RWPE2 (cell line): ENCODE results near the gene STRN.
"Not testable (repeated sequence)": the region's sequence is repeated elsewhere in the genome, so short reads cannot be mapped to it uniquely, and the experiment has no call there.

Source experiments
- ATAC-seq: fragments of 200-7000 bp; cut with Tn5 transposase; 3 replicates; pipeline ENCODE4 v1.9.1; 2021; ENCODE audit warnings: low read depth
- DNase-seq: peaks from one replicate; pipeline ENCODE4 v3.0.0-alpha.2; 2020; ENCODE audit warnings: low spot score
- H3K27ac ChIP-seq: fragments of 450-650 bp; 2 replicates; pipeline ENCODE4 v1.5.1; 2017; ENCODE audit warnings: mild to moderate bottlenecking; ENCODE audit not compliant: poor library complexity, severe bottlenecking
- H3K27me3 ChIP-seq: fragments of 250-450 bp; sonication (Bioruptor Pico); 2 replicates; pipeline ENCODE4 v1.5.1; 2021; ENCODE audit warnings: mild to moderate bottlenecking, moderate library complexity; ENCODE audit not compliant: insufficient read depth, poor library complexity, severe bottlenecking
- H3K36me3 ChIP-seq: fragments of 250-450 bp; sonication (Bioruptor Pico); 2 replicates; pipeline ENCODE4 v1.5.1; 2020; ENCODE audit warnings: low read depth, mild to moderate bottlenecking, moderate library complexity
- H3K4me1 ChIP-seq: fragments of 250-450 bp; sonication (Bioruptor Pico); 2 replicates; pipeline ENCODE4 v1.5.1; 2021; ENCODE audit warnings: mild to moderate bottlenecking, moderate library complexity; ENCODE audit not compliant: insufficient read depth, poor library complexity, severe bottlenecking
- H3K4me3 ChIP-seq: fragments of 250-450 bp; sonication (Bioruptor Pico); 2 replicates; pipeline ENCODE4 v1.5.1; 2021; ENCODE audit warnings: mild to moderate bottlenecking, moderate library complexity; ENCODE audit not compliant: severe bottlenecking
- H3K9me3 ChIP-seq: fragments of 250-450 bp; sonication (Bioruptor Pico); 2 replicates; pipeline ENCODE4 v1.5.1; 2021; ENCODE audit warnings: mild to moderate bottlenecking, moderate library complexity; ENCODE audit not compliant: severe bottlenecking
- CTCF ChIP-seq: fragments of 450-650 bp; IDR thresholded peaks from one replicate; pipeline ENCODE4 v1.5.1; 2017; ENCODE audit warnings: mild to moderate bottlenecking, moderate library complexity; ENCODE audit not compliant: poor library complexity, severe bottlenecking

Gene STRN

GRCh38 chr2:37000988-37001556 is 34.7 kb upstream of the STRN start:
- no peak for ATAC-seq
- peaks cover 50% of the 10 kb centered on the region for H3K36me3 ChIP-seq
- H3K4me3 ChIP-seq, result no peak overlapping the region
- H3K9me3 ChIP-seq, result no peaks in the 10 kb centered on the region
- H3K27me3 ChIP-seq, result no peaks in the 10 kb centered on the region
- no peak overlapping the region for H3K27ac ChIP-seq
- no peak for DNase-seq
- TF ChIP-seq CTCF, result no peak
- H3K4me1 ChIP-seq, result peaks cover 6% of the 10 kb centered on the region

- no peak overlapping the region for H3K4me3 ChIP-seq
- ATAC-seq (peak; percentile 66; the same call in 2 of the 3 replicates), DNase-seq (no peak)
- H3K9me3 ChIP-seq, result no peaks in the 10 kb centered on the region
- no peak for TF ChIP-seq CTCF
- H3K4me1 ChIP-seq, result peaks cover 6% of the 10 kb centered on the region
- no peak overlapping the region for H3K27ac ChIP-seq
- H3K27me3 ChIP-seq, result no peaks in the 10 kb centered on the region
- peaks cover 50% of the 10 kb centered on the region for H3K36me3 ChIP-seq
These were observed 34.0 kb upstream of the STRN start for GRCh38 chr2:37000318-37000717.

- peaks cover 50% of the 10 kb centered on the region for H3K36me3 ChIP-seq
- H3K27ac ChIP-seq, H3K27me3 ChIP-seq, ATAC-seq, H3K4me3 ChIP-seq, DNase-seq, H3K9me3 ChIP-seq, H3K4me1 ChIP-seq: not testable (repeated sequence)
These were observed 33.1 kb upstream of the STRN start for GRCh38 chr2:36999416-36999815.

GRCh38 chr2:36993841-36994620 is 27.7 kb upstream of the STRN start:
- Histone ChIP-seq H3K36me3 (peaks cover 24% of the 10 kb centered on the region), H3K9me3 (no peaks in the 10 kb centered on the region), H3K27ac (no peak overlapping the region), H3K4me3 (no peak overlapping the region), H3K4me1 (peaks cover 2% of the 10 kb centered on the region), H3K27me3 (no peaks in the 10 kb centered on the region)
- ATAC-seq, result no peak
- TF ChIP-seq CTCF, result no peak
- no peak for DNase-seq

DNA sequence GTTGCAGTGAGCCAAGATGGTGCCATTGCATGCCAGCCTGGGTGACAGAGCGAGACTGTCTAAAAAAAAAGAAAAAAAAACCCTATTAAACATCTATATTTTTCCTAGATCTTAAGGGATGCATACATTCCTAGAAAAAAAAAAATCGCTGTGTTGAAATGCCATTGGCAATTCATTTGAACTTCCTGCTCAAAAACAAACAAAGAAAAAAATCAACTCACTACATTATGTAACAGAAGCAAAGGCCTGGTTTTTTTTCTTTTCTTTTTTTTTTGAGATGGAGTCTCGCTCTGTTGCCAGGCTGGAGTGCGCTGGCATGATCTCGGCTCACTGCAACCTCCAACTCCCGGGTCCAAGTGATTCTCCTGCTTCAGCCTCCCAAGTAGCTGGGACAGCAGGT is 21.7 kb upstream of the STRN start:
- Histone ChIP-seq H3K27ac (no peak overlapping the region), H3K4me3 (no peak overlapping the region), H3K4me1 (no peaks in the 10 kb centered on the region), H3K27me3 (no peaks in the 10 kb centered on the region), H3K9me3 (no peaks in the 10 kb centered on the region), H3K36me3 (peaks cover 8% of the 10 kb centered on the region)
- no peak for ATAC-seq
- TF ChIP-seq CTCF, result no peak
- DNase-seq, result no peak
